Testis (tissue), 3 donors: ENCODE measurements around the gene CCDC191. TPM values are rescaled to one million over a fixed set of nuclear protein-coding genes. Genes with fewer than 3 reads are reported as not detected.

ENCODE experiments used
- DNase-seq: peaks from one replicate; pipeline ENCODE4 v3.0.0-alpha.2; 2019
- H3K27ac ChIP-seq, 2 donors: fragments of 200-600 bp; sonication (generic); one replicate each; pipeline ENCODE4 v1.5.1; 2019
- H3K27me3 ChIP-seq: fragments of 200-600 bp; sonication (generic); one replicate; pipeline ENCODE4 v1.5.1; 2019
- H3K36me3 ChIP-seq: fragments of 200-600 bp; sonication (generic); one replicate; pipeline ENCODE4 v1.5.1; 2017; ENCODE audit warnings: low read depth; ENCODE audit errors: missing control alignments
- H3K4me1 ChIP-seq: fragments of 200-600 bp; sonication (generic); one replicate; pipeline ENCODE4 v1.5.1; 2019
- H3K4me3 ChIP-seq, 2 donors: fragments of 200-600 bp; sonication (generic); one replicate each; pipeline ENCODE4 v1.5.1; 2017 to 2019
- H3K9me3 ChIP-seq: fragments of 200-600 bp; sonication (generic); one replicate; pipeline ENCODE4 v1.5.1; 2017
- POLR2A ChIP-seq: fragments of 450-650 bp; IDR thresholded peaks from one replicate; pipeline ENCODE4 v1.6.1; 2017; ENCODE audit warnings: antibody characterized with exemption, mild to moderate bottlenecking, moderate library complexity
- WGBS, 2 donors: methylation state at CpG; one replicate each; pipeline ENCODE4 v1.1.5; 2018; 5-methylcytosine and 5-hydroxymethylcytosine counted together
- intact Hi-C: fragments of 100-400 bp; cut with DNase I; formaldehyde crosslinking; loops from one replicate; pipeline ENCODE4 v1.15.1; 2023; ENCODE audit warnings: low total_unique reads
- polyA plus RNA-seq: library from polyadenylated mRNA; stranded (reverse); fragments of 350-450 nt; fragmentation: Illumina TruSeq; extraction: RNeasy Lipid Tissue Mini Kit (QIAGEN cat#74804); gene quantifications from one replicate; pipeline ENCODE4 v1.2.3, GENCODE V29; 2014; ENCODE audit warnings: low read depth, low replicate concordance; ENCODE audit not compliant: insufficient read depth
- total RNA-seq, 2 donors: library from RNA; depleted of rRNA; stranded (reverse); fragments of >200 nt; gene quantifications; one replicate each; pipeline ENCODE4 v1.2.3, GENCODE V29; 2016
- TF ChIP-seq, protein P1 (sequence below), 3 experiments: fragments of 450-650 bp in 2 of 3; fragments of 200-600 bp in 1 of 3; sonication (generic) in 1 of 3; IDR thresholded peaks; one replicate each; pipeline ENCODE4 v1.5.1; 2016 to 2019; ENCODE audit warnings: antibody characterized with exemption in 3 of 3, mild to moderate bottlenecking in 2 of 3, moderate library complexity in 1 of 3

CCDC191 gene
- total and polyA plus RNA-seq, 3 donors from 2014 or later: 13.9 to 22.5 (median 14.2) TPM

DNA sequence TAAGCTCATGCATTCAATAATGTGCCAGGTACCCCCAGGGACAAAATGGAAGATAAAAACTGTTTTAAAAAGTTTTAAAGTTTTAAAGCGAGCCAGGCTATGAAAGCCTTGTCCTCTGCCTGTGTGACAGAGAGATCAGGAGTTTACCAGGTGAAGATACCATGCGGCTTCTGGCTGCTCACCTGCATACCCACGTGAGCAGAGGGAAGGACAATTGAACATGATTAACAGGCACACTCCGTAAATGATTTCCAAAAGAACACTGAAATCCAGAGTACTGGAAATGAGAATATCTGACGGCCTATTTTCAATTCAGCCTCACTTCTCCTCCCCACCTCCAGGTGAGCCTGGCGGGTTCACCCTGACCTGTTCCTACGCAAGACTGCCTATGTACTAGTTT is 42.1 kb downstream of the CCDC191 start:
- H3K27ac ChIP-seq: no peak overlapping the region
- no peak for DNase-seq
- H3K9me3 ChIP-seq: no peaks in the 10 kb centered on the region
- H3K4me1 ChIP-seq: no peaks in the 10 kb centered on the region
- H3K27me3 ChIP-seq: no peaks in the 10 kb centered on the region
- TF ChIP-seq, protein P1, sequence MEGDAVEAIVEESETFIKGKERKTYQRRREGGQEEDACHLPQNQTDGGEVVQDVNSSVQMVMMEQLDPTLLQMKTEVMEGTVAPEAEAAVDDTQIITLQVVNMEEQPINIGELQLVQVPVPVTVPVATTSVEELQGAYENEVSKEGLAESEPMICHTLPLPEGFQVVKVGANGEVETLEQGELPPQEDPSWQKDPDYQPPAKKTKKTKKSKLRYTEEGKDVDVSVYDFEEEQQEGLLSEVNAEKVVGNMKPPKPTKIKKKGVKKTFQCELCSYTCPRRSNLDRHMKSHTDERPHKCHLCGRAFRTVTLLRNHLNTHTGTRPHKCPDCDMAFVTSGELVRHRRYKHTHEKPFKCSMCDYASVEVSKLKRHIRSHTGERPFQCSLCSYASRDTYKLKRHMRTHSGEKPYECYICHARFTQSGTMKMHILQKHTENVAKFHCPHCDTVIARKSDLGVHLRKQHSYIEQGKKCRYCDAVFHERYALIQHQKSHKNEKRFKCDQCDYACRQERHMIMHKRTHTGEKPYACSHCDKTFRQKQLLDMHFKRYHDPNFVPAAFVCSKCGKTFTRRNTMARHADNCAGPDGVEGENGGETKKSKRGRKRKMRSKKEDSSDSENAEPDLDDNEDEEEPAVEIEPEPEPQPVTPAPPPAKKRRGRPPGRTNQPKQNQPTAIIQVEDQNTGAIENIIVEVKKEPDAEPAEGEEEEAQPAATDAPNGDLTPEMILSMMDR (IDR thresholded peaks at IDR 0.05): no peak
- TF ChIP-seq POLR2A: no peak
- WGBS, 2 donors: 95 to 98% methylated on average over 7 of the region's 7 CpGs
- no peak overlapping the region for H3K4me3 ChIP-seq
- no peaks in the 10 kb centered on the region for H3K36me3 ChIP-seq
- intact Hi-C loops: no loop called here

DNA sequence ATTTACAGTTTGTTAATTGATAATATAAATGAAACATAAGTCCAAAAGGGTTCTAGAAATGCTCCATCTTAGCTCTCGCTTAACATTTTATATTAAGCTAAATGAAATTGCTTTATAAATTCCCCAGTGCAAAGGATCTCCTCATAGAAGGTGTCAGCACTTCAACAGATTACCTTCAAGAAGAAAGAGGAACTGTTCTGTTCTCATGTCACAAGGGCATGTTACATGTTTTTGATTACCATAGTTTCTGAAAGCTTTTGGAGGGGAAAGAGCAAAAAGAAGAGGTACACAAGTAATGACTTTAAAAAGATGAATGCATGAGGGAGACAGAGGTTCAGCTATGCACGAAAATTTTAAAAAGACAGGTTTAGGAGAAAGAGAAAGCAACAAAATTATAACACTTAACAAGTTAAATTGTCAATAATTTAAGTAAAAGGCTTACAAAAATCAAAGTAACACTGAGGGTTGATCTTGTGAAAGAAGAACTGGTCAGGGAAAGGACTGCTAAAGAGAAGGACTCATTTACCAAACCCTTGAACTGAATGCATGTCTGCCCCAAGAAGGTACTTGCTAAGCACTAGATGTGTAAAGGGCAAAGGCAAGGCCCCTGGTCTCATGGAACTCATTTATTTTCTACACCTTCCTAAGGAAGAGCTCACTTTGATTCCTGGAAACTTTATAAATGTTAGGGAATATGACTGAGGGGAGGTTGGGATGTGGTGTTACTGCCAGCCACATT is 45.1 kb downstream of the CCDC191 start:
- Histone ChIP-seq H3K36me3 (no peaks in the 10 kb centered on the region), H3K9me3 (no peaks in the 10 kb centered on the region), H3K4me1 (no peaks in the 10 kb centered on the region), H3K27me3 (no peaks in the 10 kb centered on the region), H3K4me3 (no peak overlapping the region), H3K27ac (no peak overlapping the region)
- no peak for DNase-seq
- intact Hi-C loops: no loop called here
- TF ChIP-seq POLR2A: no peak
- TF ChIP-seq, protein P1 (IDR thresholded peaks at IDR 0.05): no peak
- WGBS, 2 donors: 79 to 93% methylated on average over 2 of the region's 2 CpGs

DNA sequence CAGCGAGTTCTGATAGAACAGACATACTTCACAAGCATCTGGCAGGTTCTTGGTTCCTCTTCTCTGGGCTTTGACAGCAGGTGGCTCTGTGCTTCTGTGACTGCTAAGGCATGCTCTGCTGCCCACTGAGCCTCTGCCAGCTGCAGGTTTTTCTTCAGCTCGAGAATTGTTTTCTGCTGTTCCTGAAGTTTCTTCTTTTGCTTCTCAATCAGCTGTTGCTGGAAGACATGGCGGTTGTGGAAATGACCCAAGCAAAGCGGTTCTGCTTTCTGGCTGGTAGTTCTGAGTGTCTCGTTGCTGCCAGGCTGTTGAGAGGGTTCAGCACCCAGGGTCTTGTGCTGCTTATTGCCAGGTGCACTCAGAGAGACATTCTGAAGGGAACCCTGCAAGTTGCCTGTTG is 50.8 kb downstream of the CCDC191 start:
- Histone ChIP-seq H3K36me3 (no peaks in the 10 kb centered on the region), H3K4me3 (no peak overlapping the region), H3K9me3 (no peaks in the 10 kb centered on the region), H3K27me3 (no peaks in the 10 kb centered on the region), H3K27ac (no peak overlapping the region), H3K4me1 (no peaks in the 10 kb centered on the region)
- TF ChIP-seq, protein P1 (IDR thresholded peaks at IDR 0.05): no peak
- no peak for TF ChIP-seq POLR2A
- intact Hi-C loops: no loop called here
- DNase-seq: no peak
- WGBS, 2 donors: 96 to 99% methylated on average over 5 of the region's 5 CpGs

DNA sequence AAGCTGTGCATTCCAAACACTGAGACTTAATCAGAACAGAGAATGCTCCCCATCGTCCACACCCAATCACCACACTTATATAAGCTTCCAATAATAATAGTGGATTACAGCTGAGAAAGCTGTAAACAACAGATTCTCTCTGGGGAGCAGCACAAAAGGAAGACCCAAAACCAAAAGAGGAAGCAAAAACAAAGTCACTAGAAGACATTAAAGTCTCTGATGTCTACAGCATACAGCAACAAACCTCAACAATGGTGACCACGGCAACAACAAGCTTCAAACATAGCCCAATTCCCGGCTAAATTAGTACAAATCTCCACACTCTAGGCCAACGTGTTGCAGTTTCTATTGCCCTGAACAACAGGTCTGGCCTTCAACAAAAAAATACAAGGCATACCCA is 70.8 kb downstream of the CCDC191 start:
- TF ChIP-seq, protein P1 (IDR thresholded peaks at IDR 0.05): no peak
- TF ChIP-seq POLR2A: no peak
- no peaks in the 10 kb centered on the region for H3K4me1 ChIP-seq
- 70 to 83% methylated on average over 4 of the region's 4 CpGs for WGBS, 2 donors
- H3K36me3 ChIP-seq: no peaks in the 10 kb centered on the region
- intact Hi-C loops: no loop called here
- H3K27ac ChIP-seq: peak overlapping the region in 1 of 2 donors; percentile 41
- DNase-seq: no peak
- H3K9me3 ChIP-seq: no peaks in the 10 kb centered on the region
- H3K27me3 ChIP-seq: no peaks in the 10 kb centered on the region
- H3K4me3 ChIP-seq: no peak overlapping the region

DNA sequence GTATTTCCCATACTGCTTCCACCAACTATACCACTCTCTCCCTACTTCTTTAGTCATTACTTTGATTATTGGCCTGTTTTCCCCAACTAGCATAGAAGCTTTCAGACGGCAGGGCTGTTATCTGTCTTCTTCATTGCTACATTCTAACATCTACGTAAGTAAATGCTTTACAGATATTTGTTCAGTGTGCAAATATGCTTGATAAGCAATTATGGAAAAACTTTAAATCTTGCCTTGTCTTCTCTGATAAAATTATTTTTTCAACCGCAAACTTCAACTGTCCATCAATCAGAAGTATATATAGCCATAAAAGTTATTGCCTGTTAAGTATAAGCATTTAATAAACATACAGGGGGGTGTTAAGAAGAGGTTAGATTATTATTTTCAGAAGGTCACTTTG is 72.8 kb downstream of the CCDC191 start:
- Histone ChIP-seq H3K27ac (peak overlapping the region; percentile 14 to 32), H3K27me3 (no peaks in the 10 kb centered on the region), H3K36me3 (no peaks in the 10 kb centered on the region), H3K4me3 (no peak overlapping the region), H3K9me3 (no peaks in the 10 kb centered on the region), H3K4me1 (no peaks in the 10 kb centered on the region)
- no peak for TF ChIP-seq POLR2A
- TF ChIP-seq, protein P1 (IDR thresholded peaks at IDR 0.05): no peak
- intact Hi-C loops: no loop called here
- 68 to 84% methylated on average over 3 of the region's 3 CpGs for WGBS, 2 donors
- no peak for DNase-seq
